GM19324 (cell line): ENCODE data around the gene TSKS.

Source experiments
- ATAC-seq: cut with Tn5 transposase; IDR thresholded peaks from one replicate; pipeline ENCODE4 v1.9.1; 2021; ENCODE audit warnings: mild to moderate bottlenecking, moderate library complexity; ENCODE audit not compliant: unreplicated experiment, low FRiP score

TSKS gene

DNA sequence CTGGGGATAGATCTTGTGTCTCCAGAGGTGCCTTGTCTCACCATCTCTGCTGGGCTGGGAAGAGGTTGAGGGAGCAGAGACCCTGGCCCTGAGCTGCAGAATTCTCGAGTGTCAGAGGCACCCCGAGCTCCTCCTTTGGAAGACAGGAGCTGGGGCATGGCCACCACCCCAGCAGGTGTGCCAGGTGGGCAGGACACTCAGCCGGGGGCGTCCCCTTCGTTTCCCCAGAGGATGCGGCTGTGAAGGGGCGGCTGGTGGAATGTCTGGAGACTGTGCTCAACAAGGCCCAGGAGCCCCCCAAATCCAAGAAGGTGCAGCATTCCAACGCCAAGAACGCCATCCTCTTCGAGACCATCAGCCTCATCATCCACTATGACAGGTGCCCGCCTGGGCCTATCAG is 35.5 kb upstream of the TSKS start:
- ATAC-seq: no peak

DNA sequence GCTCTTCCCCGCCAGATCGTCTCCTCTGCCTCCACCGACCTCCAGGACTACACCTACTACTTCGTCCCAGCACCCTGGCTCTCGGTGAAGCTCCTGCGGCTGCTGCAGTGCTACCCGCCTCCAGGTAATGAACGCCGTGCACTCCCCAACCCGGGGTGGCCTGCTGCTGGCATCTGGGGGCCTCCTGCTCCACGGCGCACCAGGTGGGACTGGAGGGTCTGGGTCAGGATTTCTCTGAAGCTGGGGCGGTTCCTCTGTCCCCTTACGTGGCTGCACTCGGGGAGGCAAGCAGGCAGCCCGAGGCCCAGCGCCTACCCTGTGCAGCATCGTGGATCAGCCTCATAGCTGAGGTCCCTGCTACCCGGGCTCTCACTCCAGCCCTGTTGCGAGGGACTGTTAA is 32.5 kb upstream of the TSKS start:
- no peak for ATAC-seq

DNA sequence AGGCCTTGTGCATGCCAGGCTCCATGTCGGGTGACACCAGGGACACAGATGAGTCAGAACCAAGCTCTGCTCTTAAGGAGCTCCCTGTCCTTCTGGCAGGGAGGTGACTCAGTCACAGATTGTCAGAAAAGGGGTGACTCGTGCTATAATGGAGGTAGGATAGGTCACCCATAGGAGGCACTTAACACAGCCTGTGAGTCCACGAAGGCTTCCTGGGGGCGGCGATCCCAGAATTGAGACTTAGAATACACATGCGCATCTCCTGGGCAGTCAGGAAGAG is 30.4 kb upstream of the TSKS start:
- no peak for ATAC-seq

DNA sequence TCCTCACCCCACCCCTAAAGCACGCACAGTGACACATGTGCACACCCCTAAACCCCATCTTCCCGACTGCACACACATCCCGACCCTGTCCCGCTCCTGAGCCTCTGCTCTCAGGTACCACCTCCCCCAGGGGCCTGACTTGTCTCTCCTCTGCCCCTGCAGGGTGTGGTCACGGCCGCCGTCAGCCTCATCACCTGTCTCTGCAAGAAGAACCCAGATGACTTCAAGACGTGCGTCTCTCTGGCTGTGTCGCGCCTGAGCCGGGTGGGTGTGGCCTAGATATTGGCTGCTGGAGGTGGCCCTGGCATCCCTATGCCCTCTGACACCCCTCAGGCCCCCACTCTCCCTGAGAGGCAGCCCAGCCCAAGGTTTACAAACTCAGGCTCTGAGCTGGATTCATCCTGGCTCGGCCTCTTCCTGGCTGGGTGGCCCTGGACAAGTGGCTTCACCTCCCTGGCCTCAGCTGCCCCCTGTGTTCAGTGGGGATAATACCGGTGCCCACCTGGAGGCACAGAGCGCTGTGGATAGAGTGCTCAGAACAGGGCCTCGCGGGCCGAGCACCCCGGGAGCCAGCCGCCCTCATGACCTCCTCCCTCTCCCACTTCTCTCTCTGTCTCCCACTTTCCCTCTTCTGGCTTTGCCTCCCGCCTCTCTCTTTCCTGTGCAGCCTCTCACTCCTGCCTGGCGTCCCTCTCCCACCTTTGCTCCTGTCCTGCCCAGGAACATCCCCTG is 29.9 kb upstream of the TSKS start:
- ATAC-seq: no peak

DNA sequence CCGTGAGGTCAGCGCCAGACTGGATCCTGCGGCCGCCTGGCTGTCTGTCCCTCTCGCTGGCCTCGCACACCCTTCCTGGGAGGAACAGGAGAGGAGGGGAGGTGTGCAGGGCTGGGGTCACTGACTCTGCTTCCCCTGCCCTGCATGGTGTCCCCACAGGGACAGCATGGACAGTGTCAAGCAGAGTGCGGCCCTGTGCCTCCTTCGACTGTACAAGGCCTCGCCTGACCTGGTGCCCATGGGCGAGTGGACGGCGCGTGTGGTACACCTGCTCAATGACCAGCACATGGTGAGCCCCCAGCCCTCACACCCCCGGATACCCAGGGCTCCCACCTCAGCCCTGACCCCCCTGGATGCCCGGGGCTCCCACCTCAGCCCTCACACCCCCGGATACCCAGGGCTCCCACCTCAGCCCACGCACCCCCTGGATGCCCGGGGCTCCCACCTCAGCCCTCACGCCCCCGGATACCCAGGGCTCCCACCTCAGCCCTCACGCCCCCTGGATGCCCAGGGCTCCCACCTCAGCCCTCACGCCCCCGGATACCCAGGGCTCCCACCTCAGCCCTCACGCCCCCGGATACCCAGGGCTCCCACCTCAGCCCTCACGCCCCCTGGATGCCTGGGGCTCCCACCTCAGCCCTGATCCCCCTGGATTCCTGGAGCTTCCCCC is 28.8 kb upstream of the TSKS start:
- no peak for ATAC-seq

DNA sequence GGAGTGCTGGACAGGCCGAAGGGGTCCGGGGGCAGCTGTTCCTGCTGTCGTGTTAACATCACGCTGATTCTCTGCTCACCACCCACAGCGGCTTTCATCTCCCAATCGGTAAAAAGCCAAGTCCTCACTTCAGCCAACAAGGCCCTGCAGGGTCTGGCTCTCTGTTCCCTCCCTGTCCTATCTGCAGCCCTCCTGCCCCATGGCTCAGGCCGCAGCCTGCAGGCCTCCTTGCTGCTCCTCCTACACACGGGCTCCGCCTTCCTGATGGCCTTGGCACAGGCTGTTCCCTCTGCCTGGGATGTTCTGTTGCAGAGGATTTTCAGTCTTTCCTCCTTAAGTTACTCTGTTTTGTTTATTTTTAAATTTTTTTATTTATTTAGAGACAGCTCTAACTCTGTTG is 27.8 kb upstream of the TSKS start:
- ATAC-seq: no peak

DNA sequence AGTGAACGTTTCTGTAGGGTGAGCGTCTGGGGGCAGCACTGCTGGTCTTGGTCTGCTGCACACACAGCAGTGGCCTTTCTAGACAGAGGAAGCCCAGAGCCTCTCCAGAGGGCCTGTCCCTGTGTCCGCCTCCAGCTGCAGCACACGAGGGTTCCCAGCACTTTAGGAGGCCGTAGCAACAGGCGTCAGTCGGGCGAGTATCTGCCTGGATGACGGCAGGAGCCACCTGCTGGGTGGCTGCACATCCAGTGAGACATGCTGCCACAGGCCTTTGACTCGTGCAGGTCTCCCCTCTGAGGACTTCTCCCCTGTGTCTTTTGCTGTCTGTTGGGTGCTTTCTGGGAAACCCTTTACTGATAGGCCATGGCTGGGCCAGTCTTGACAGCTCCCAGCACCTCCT is 25.8 kb upstream of the TSKS start:
- no peak for ATAC-seq

DNA sequence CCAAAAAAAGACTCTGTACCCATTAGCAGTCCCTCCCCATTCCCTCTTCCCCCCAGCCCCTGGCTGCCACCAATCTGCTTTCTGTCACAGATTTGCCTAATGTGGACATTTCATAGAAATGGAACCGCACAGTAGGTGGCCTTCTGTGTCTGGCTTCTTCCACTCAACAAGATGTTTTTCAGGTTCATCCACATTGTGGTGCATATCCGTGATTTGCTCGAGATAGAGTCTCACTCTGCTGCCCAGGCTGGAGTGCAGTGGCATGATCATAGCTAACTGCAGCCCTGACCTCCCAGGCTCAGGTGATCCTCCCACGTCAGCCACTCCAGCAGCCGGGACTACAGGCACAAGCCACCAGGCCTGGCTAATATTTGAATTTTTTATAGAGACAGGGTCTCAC is 24.6 kb upstream of the TSKS start:
- ATAC-seq: no peak

DNA sequence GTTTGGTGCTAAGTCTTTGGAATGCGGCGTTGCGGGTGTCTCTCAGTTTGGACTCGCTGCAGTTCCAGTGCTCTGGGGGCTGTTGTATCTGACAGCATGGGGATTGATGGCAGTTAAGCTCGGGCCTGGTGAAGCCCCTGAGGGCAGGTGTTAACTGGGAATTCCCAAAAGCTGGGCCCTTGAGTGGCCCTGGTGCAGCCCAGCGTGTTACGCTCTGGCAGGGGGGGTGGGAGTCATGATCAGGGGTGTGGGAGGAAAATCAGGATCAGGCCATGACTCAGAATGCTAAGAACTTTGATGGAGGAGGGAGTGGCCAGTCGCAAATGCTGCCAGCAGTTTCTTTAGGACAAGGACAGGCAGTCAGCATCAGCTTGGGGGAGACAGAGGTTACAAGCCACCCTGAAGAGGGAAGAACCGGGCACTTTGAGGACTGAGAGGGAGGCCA is 23.3 kb upstream of the TSKS start:
- ATAC-seq: no peak

DNA sequence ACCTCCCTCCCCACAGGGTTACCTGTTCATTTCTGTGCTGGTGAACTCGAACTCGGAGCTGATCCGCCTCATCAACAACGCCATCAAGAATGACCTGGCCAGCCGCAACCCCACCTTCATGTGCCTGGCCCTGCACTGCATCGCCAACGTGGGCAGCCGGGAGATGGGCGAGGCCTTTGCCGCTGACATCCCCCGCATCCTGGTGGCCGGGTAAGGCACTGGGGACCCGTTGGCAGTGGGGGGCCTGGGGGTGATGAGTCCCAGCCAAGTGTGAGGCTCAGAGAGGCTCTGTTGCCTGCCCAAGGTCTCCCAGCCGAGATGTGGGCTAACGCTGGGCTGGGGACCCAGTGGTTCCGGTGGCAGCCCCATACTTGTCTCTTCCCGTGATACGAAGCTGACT is 19.4 kb upstream of the TSKS start:
- ATAC-seq: no peak

DNA sequence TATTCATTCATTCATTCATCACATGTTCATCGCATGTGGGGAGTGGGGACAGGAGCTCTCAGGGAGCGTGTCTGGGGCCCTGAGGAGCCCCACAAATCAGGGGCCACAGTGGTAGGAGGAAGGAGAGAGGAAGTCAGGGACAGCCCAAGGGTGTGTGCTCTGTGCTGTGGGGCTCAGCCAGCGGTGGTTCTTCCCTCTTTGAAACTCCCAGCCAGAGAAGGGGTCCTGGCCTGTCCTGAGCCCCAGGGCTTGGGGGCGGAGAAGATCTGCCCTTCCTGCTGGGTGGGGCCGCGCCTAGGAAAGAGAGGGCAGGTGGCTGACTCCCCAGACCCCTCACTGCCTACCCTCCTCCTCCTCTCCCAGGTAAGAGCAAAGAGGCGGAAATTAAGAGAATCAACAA is 18.3 kb upstream of the TSKS start:
- ATAC-seq: no peak

DNA sequence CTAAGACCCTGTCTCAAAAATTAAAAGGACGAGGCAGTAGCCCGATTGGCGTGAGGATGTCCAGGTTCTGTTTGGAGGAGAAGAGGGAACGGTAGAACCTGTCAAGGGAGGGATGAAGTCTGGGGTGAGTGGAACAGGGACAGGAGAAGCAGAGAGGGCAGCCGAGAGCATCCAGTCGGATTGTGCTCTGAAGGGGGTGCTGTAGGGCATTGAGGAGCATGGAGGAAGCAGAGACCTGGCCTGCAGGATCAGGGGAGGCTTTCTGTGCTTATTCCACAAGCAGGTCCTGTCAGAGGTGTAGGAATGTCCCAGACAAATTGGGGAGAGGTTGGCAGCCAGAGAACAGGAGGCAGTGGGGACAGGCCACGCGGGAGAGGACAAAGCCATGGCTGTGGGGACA is 17.8 kb upstream of the TSKS start:
- ATAC-seq: no peak

DNA sequence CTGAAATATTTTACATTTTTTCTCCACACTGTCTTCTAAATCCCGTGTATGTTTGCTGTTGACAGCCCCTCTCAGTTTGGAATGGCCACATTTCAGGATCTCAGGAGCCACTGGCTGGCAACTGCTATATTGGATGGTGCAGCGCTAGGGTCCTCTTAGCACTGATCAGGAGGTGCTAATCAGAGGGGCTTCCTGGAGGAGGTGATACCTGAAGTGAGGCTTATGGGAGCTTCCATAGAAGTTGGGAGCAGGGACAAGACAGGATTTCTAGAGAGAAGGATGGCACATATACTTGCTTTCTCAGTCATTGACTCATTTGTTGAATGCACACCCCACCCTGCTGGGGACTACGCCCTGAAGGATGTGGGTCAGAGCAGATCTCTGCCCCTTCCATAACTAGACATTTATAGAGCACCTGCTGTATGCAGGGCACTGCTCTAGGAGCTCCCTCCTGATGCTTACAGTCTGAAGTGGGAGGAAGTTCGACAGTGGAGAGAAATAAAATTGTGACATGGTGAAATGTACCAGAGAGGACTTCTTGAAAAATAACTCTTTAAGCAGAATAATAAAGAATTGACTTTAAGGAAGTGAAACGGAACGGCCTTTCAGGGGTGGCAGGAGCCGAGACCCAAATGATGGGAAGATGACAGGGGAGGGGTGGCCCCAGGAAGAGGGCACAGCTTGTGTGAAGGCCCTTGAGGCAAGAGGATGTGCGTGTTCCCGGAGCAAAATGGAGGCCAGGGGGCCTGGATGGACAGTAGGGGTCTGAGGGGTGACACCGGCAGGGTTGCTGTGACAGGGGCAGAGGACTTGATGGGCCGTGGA is 16.8 kb upstream of the TSKS start:
- ATAC-seq: no peak

DNA sequence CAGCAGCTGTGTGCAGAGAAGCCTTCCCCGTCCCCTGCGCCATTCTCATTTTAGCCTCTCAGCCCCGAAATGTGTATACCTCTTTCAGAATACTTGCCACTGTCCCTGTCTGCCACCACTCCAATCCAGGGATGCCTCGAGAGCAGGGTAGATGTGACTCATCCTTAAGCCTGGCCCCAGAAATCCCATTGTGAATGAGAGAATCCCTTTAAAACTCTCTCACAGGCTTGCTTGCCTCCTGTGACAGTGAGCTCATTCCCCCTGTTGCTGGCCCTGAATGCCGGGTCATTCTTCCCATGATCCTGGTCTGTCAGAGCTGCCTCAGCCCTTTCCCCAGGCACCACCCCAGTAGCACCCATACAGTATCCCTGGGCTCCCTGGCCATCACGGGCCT is 13.3 kb upstream of the TSKS start:
- ATAC-seq: no peak

DNA sequence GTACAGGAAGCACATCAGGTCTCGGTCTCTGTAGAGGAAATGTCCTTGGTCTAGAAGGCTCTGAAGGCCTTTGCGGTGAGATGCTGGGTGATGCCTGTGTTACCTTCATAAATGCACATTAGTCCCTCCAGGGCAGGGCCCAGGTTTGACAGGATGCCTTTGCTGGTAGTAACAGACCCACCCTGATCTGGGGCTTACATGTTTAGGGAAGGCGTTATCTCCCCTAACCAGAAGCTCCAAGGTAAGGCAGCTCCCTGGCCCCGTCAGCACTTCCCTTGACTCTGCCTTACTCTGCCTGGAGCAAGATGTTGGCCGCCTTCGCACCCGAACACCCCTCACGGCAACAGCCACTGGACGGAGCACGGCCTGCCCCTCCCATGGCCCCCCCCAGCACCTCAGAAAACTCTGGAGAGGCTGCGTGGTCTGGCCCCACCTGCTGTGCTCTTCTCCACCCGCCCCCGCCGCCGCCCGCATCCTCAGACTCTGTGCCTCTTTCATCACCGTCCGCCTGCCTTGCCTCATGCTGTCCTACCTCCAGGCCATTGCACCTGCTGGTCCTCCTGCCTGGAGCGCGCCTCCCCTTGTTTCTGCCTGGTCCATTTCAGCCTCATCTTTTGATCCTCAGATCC is 12.8 kb upstream of the TSKS start:
- no peak for ATAC-seq

DNA sequence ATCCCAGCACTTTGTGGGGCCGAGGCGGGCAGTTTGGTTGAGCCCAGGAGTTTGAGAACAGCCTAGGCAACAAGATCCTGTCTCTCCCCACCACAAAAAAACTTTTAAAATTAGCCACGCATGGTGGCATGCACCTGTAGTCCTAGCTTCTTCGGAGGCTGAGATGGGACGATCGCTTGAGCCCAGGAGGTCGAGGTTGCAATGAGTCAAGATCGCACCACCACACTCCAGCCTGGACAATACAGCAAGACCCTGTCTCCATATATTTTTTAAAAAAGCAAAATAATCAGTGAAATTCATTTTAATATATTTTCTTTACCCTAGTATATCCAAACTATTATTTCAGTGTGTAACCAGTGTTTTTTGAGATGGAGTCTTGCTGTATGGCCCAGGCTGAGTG is 11.9 kb upstream of the TSKS start:
- ATAC-seq: no peak

DNA sequence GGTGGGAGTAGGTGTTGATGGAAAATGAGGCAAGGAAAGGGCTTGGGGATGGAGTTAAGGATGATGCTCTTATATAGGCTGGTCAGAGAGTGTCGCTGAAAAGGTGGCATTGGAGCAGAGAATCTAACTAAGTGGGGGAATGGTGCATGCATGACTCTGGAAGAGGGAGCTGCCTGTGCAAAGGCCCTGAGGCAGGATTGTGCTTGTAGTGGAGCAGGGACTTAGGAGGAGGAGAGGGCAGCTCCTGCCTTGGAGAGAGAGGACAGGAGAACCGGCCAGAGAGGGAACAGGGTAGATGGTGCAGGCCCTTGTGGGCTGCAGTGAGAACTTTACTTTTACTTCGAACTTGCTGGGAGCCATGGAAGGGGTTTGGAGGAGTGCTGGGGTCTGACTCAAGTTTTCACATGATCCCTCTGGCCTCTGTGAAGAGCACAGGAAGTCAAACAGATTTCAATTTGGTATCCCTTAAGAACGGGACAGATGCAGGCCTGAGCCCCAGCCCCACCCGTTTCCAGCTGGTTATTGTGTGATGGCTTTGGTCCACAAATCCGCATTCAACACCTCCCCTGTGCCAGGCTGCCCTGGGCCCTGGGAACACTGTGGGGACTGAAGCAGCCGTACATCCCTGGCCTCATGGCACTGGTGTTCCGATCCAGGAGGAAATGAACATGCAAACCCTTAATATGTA is 10.7 kb upstream of the TSKS start:
- no peak for ATAC-seq

DNA sequence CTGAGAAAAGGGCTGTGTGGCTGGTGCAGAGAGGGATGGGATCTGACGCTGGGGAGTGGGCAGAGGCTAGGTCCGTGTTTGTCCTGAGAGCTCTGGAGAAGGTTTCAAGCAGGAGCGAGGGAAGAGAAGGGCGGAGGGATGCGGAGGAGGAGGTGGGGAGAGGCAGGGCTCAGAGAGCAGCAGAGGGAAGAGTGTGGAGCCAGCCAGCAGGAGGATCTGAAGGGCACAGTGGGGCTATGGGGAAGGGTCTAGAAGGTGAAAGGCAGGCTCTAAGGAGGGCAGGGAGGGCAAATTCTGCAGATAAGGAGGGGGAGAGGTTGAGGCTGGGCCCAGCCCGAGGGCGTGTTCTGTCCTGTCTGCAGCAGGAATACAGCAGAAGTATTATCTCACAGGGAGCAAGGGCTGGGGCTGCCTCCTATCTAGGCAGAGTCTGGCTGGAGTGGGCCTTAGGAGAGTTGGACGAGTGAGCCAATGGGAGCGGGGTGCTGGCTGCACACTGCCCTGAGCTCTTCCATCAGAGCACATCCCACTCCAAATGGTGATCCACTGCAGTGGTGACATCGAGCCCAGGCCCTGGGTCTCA is 9.8 kb upstream of the TSKS start:
- no peak for ATAC-seq

DNA sequence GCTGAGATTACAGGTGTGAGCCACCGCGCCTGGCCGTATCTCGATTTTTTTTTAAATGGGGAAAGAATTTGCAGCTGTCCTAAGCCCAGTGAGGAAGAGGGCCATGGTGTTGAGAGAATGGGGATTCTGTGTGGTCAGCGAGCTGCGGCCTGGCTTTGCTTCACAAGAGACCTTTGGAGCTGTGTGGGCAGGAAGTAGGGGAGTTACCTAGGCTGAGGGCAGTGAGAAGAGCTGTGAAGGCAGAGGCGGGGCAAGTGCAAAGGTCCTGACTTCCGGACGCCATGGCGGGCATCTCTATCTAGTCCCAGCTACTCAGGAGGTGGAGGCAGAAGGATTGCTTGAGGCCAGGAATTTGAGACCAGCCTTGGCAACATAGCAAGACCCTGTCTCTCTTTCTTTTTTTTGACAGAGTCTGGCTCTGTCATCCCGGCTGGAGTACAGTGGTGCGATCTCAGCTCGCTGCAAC is 8.6 kb upstream of the TSKS start:
- no peak for ATAC-seq

DNA sequence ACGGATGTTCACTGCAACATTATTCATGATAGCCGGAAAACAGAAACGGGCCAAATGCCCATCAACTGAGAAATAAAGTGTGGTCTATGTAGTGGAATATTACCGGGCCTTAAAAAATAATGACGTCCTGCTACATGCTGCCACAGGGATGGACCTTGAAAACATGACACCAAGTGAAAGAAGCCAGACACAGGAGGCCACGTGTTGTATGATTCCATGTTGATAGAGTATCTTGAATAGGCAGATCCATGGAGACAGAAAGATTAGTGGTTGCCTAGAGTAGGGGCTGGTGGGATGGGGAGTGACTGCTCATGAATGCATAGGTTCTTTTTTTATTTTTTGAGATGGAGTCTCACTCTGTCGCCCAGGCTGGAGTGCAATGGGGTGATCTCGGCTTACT is 7.4 kb upstream of the TSKS start:
- no peak for ATAC-seq
